ENCODE results near the gene TNFAIP2. TPM values are rescaled to one million over a fixed set of nuclear protein-coding genes. Genes with fewer than 3 reads are reported as not detected.

TNFAIP2 gene
- total and polyA plus RNA-seq, 9 of the 15 experiments (the other 6 are each of a cell fraction or from before 2014, with no cell fraction given) = 22.6 to 68.6 (median 44.6) TPM

- TF ChIP-seq ZFX (CRISPR knock-in tag; IDR thresholded peaks at IDR 0.05) (0 out of 2 replicates have a peak, but pooled peaks have one; percentile 12), FOXP4 (CRISPR knock-in tag; IDR thresholded peaks at IDR 0.05; ENCODE audit: borderline replicate concordance) (no peak), ZNF407 (IDR thresholded peaks at IDR 0.05; ENCODE audit: low read depth) (no peak), ZNF384 (IDR thresholded peaks at IDR 0.05; ENCODE audit: low read depth, low read length) (0 out of 2 replicates have a peak, but pooled peaks have one; percentile 7), CREBBP (IDR thresholded peaks at IDR 0.05; ENCODE audit: low read depth, low read length) (no peak)
Measured at GRCh38 chr14:103100281-103101121, 22.8 kb upstream of the TNFAIP2 start (continued).

Data from K562 (cell line).